NCI-H774 (cell line): ENCODE results near the gene TPK1.
"Not testable (repeated sequence)": the region's sequence is repeated elsewhere in the genome, so short reads cannot be mapped to it uniquely, and the experiment has no call there.

Experiments used
- DNase-seq: peaks from one replicate; lab custom pipeline; 2025; lab: John Stamatoyannopoulos, UW

Gene TPK1

DNA sequence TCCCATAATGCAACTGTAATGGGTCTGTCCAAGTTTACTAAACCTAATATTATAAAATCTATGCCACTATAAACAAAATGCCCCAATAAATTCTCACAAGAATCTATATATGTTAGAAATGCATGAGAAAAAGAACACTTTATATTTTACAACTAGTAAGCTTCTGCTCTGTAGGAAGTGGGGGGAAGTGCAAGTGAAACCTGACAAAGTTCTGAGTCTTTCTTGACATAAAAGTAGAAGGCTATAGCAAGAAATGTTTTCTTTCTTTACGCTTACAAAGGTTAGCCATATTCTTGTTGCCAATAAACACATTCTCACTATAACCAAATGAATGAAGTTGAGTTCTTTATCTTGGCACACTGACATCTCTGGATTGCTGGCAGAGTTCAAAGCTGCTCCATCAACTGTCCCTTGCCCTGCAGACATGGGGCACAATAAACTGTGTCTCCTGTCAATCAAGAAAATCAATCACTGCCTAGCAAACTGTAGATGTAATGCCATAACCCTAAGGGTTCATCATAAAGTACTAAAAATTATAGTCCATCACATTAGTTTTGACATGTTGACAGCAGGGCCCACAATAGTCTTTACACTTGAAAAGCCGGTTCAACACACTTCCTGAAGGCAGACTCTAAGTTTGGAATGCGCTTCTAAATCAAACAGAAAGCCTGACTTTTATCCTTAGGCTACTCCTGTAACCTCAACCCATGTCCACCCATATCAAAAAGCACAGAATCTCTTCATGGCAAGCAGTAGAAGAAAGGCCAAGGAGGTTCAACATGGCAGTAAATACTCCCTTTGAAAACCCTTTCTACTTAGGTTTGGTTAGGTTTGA lies 58.6 kb downstream of the TPK1 start:
- DNase-seq = no peak

DNA sequence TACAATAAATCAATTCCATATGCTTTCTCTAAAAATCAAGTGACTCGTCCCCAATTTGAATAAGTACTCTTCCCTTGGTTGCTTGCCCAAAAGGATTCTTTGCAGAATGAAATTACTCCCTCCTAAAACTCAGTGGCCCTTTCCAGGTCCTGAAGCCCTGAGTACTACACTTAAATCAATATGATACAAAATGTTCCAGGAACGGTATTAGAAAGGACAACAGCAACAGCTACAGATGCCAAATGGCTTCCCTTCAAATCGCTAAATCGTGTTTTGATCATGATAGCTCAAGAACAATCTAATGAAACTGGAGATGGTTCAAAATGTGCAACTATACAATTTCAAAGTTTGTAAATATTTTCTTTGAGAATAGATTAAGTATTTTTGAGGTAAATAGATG lies 59.4 kb downstream of the TPK1 start:
- no peak for DNase-seq

DNA sequence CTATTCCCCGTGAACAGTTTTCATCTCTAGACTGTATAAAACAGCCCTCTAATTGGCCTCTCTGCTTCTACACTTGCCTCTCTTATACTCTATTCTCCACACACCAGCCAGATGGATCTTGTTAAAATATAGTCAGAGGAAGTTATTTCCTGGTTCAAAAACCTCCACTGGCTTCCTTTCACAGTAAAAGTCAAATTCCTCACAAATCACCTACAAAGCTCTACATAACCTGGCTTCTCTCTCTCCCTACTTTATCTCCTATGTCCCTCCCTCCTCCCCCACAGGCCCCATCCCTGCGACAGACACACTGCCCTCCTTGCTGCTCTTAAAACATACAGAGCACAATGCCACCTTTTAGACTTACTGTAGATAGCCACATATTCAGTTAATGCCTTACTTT lies 60.1 kb downstream of the TPK1 start:
- DNase-seq = no peak

DNA sequence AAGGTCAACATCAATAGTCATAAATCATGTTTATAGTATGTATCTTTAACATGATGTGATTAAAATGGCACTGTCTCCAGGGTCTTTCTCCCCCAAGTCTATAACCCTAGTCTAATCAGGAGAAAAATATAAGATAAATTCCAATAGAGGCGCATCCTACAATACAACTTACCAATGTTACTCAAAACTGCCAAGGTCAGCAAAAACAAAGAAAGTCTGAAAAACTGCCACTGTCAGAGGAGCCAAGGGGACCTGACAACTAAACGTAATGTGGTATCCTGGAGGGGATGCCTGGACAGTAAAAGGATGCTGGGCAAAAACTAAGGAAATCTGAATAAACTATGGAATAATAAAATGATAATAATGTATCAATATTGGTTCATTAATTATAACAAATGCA lies 63.9 kb downstream of the TPK1 start:
- no peak for DNase-seq

DNA sequence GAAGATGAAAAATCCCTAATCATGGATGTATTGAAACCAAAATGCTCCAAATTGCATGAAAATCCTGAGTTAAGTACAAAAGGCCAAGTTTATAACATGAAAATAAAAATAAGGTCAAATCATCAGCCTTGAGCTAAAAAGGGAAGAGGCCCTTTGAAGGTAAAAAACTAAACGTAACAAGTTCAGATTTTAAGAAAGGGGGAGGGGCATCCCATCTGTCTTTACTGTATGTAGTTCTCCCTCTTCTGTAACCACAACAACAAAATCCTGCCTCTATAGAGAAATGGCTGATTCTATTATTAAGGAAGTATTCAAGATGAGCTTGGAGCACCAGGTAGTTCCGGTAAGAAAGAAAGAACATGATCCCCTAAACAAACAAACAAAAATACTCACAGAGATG lies 64.7 kb downstream of the TPK1 start:
- no peak for DNase-seq

DNA sequence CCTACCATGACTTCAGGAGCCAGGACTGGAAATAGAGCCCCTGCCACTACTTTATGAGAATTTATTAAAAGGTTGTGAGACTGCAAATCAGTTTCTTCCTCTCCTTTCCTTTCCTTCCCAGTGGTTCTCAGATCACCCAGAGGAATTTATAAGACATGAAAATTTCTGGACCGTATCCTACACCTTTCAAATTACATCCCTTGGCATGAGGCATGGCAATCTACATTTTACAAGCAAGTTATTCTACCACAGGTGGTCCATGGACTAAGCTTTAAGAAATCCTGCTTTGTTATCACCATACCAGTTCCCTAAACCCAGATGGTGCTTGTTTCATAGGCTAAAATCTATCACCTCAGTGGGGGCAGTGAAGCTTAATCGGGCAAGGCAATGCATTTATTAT lies 66.5 kb downstream of the TPK1 start:
- no peak for DNase-seq

DNA sequence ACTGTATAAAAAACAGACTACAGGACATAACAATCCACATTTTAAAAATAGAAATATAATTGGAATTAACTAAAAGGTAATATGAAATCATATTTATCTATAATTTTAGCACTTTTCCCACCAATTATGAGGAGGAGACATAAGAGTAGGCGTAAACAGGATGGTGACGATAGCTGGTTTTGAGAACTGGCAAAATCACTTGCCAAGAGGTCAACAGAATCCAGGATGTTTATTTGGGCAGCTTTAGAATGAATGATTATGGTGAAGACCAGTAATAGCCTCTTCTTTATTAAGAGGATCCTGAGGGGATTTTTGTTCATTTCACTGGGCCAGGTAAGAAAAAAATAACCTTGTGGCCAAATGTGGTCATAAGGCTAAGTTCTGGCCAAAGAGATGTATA lies 67.2 kb downstream of the TPK1 start:
- no peak for DNase-seq

DNA sequence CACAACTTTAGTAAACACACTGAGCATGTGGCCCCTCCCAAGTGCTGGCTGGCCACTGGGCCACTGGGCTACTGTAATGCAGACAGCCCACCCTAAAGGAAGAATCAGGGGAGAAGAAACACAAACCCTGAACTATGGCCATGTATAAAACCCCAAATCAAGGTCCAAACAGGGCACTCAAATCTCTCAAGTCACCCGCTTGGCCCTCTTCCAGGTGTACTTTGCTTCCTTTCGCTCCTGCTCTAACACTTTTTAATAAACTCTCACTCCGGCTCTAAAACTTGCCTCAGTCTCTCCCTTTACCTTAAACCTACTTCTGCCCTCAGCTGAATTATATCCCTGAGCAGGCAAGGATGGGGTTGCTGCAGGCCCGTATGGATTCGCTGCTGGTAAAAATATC lies 72.6 kb downstream of the TPK1 start:
- DNase-seq = no peak

DNA sequence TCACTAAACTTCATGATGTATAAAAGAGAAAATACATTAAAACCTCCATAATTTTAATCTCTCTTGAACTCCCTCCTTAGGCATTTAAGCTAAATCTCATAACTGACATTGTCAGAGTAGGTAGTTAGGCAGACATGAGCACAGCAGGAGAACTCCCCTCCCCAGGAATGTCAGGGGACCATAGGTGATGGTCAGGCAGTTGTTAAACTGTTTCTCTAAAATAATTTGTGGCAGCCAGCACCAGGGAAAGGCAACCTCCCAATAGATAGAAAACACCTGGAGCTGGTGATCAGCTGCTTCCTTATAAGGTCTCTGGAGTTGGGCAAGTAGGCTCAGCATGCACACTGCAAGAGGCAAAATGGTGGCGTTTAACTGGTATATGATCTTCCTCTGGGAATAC lies 73.0 kb downstream of the TPK1 start:
- no peak for DNase-seq

DNA sequence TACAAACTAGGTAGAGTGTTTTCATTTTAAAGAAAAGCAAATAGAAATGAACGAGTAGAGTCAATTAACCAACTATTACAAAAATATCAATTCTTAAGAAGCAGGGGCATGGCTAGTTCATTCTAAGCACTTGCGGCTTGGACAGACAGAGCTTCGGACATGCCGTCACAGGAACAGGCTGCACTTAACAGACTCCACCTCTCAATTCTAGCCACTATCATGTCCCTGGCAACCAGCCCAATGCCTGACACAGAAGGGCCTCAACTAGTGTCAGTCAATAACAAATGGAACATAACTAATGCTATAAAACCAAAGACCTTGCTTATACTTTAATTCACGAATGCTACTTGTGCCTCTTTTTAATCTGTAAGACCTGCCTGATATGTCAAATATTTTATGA lies 74.4 kb downstream of the TPK1 start:
- DNase-seq = no peak

DNA sequence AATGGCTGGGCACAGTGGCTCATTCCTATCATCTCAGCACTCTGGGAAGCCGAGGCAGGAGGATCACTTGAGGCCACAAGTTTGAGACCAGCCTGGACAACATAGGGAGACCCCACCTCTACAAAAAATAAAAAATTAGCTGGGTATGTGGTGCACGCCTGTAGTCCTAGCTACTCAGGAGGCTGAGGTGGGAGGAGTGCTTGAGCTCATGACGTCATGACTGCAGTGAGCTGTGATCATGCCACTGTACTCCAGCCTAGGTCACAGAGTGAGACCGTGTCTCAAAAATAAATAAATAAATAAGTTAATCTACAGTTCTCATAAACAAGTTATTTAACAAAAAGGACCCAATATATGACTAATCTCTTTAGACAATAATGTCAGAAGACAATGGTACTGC lies 76.2 kb downstream of the TPK1 start:
- no peak for DNase-seq

DNA sequence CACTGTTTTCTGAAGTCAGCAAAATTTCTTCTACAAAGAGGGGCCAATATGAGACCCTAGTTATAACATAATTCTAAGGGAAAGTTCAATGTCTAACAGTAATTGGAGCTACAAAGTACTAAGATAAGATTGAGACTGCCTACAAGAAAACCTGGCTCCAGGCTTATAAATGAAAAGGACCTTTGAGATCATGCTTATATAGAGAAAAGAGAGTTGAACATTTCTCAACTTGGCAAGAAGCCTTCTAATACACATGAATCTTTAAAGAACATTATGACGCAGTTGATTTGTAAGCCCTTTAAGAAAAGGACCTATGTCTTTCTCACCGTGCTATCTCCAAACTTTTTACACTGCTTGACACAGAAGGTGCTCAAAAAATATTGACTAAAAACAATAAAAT lies 87.9 kb downstream of the TPK1 start:
- no peak for DNase-seq

DNA sequence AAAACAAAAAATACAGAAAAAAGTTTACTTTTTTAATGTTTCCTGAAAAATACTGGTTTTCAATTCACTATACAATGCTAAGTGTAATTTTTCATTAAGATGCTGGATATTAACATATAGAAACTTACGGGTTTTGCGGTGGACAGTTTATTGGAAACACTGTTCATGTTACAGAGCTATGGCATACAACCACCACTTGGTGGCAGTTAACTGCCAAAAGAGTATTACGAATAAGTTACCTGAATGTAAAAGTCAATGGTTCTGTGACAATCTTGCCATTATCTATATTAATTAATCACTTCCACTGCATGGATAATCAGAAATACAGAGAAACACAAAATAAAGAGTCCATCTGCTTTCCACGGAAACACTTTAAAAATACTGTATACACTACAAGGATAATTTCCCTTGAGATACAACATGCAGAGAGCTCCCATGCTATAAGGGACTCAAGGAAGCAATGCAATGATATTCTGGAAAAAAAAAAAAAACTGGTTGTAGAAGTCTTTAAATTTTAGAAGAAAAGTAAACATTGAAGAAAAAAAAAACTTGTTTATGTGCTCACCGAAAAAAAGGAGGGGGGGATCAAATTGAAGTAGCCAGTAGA lies 97.0 kb downstream of the TPK1 start:
- DNase-seq = peak; percentile 12

DNA sequence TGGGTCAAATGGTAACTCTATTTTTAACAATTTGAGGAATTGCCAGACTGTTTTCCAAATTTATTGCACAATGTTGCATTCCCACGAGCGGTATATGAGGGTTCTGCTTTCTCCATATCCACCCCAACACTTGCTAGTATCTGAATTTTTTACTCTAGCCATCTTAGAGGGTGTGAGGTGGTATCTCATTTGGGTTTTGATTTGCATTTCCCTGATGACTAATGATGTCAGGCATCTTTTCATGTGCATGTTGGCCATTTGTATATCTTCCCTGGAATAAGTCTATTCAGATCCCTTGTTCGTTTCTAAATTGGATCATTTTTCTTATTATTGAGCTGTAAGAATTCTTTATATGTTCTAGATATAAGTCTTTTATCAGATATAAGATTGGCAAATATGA lies 97.7 kb downstream of the TPK1 start:
- no peak for DNase-seq

DNA sequence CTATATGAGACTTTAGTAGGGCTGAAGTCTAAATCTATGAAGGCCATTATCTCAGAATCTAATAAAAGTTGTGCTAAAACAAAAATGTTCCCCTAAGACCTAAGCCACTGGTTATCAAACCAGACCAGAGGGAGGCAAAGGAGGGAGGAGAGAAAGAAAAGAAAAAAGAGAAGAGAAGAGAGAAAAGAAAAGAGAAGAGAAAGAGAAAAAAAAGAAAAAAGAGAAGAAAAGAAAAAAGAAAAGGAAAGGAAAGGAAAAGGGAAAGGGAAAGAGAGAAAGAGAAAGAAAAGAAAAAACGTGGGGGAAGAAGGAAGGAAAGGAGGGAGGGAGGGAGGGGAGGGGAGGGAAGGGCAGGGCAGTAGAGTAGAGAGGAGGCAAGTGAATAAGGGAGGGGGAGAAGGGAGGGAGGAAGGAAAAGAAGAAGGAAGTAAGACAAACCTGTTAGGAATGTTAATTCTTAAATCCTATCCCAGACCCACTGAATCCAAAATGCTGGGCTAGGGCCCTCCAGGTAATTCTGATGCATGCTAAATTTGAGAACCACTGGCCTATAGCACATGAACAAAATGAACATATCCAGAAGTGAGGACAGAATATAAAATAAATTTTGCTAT lies 98.9 kb downstream of the TPK1 start:
- DNase-seq = no peak

DNA sequence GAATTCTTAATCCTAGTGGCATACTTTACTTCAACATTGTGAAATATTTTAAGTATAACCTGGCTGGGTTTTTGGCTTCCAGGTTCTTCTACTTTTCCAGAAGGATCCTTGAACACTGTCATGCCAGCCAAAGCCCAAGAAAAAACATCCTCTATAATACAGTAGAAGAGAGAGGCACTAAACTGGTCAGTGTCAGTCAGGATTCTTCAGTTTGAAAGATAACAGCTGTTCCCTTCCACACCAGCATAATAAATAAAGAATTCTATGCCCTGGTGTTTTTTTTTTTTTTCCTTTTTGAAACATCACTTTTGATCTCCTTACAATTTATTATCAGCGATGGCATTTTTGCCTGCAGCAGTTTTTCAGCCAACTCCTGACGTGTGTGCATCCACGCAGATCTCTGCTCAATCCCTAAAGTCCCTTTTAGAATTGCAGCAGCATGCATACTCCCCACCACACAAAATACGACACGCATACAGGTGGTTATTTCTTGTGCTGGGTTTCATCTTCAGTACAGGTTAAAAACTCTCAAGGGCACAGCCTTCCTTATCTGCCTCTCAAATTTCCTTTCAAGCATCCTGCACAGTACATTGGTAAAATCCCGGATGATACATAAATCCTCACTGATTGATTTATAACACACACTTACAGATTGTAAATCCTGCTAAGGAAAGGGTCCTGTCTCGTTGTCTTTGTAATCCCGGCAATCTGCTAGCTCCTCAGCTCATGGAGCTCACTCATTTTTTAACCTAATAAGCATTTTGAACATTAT lies 100.2 kb downstream of the TPK1 start:
- DNase-seq = no peak

DNA sequence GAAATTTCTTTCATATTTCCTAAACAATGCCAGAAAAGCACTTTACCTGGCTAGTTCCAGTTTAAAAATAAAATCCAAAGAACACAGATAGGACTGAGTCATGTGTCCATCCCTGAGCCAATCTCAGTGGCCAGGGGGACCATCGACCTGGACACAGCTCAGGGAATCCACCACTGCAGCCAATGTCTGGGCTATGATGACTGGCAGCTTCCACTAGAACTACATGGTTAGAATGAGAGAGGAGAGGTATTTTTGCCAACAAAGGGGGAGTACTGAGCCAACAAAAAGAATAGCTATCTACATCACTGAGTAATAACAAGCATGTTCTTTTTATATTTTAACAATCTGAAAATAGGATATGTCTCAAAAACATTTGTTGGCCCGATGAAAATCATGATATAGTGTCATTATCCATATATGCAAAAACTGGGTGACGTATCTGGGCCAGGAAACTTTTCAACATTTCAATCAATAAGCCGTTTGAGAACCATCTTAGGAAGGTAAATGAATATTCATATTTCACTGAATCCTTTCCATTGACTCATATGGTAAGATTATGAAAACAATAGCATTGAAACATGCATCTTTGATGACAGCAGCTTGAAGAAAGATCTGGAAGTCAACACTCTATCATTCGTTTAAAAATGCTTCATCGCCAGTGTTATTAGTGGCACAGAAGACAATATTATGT lies 104.0 kb downstream of the TPK1 start:
- no peak for DNase-seq

DNA sequence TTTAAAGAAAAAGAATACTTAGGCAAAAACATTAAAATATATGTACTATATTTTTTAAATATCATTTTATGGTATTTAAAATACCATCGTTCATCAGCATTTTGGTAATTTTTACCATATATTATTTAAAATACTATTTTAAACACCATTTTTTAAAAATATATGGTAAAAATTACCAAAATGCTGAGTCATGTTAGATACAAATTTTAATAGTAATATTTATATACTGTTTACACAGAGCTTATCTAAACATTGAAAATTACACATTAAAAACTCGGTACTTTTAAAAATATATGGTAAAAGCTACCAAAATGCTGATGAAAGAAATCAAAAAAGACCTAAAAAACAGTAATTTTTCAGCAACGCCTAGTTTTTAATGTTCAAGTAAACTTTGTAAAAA lies 105.6 kb downstream of the TPK1 start:
- DNase-seq = no peak

DNA sequence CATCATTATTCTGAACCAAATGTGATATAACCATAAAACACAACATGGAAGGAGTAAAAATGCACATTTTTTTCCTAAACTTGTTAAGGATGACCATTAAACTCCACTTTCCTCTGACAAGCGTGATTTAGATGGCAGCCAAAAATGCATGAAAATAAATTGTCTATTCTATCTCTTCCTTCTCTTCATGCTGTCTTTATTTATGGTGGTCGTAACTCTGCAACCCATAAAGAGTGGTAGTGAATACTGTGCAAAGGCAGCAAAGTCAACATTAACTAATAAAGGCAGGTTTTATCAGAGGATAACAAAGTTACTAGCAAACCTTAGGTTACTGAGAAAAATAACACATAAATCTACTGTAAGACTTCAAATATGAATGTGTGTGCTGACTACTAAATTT lies 106.6 kb downstream of the TPK1 start:
- no peak for DNase-seq

DNA sequence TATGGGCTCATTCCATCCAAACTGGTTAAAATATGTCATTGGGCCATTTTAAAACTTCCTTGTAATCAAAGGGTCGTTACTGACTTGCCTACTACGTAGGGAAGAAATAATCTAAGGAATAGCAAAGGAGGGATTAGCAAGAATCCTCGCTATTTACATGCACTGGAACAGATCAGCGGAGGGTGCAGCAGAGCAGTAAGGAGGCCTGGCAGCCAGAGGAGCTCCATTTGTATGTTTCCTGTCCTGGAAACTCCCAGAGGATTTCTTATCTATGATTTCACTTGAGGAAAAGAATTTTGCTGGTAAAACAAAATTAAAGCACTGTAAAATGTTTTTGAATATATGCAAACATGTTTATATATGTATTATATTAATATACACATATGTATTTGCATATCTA lies 107.3 kb downstream of the TPK1 start:
- DNase-seq = no peak

DNA sequence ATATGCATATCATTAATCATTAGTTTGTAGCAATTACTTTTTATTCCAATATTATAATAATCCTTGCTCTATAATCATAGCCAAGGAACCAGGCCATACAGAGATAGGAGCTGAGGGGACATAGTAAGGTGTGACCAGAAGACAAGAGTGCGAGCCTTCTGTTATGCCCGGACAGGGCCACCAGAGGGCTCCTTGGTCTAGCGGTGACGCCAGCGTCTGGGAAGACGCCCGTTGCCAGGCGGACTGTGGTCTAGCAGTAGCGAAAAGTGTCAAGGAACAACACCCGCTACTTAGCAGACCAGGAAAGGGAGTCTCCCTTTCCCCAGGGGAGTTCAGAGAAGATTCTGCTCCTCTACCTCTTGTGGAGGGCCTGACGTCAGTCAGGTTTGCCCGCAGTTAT lies 109.0 kb downstream of the TPK1 start:
- not testable (repeated sequence) for DNase-seq

DNA sequence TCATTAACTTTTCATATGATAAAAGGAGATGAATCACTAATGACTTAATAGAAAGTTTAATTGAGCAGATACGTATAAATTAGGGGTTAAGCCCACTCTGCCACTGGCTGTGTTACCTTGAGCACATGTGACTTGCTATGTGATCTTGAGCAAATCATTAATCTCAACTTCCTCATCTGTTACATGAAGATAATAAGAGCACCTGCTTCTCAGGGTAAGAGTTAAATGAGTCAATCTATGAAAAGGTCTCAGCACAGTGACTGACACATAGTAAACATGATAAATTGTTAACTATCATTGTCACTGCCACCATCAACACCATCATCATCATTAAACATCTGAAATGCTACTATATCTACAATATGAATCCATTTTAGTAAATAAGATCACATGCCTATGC lies 110.8 kb downstream of the TPK1 start:
- DNase-seq = no peak
